GM18951 (cell line): ENCODE measurements around the gene ALK.

Experiments used
- POLR2A ChIP-seq: IDR thresholded peaks from 4 replicates; pipeline ENCODE4 v1.6.1; 2011; ENCODE audit warnings: mild to moderate bottlenecking; ENCODE audit not compliant: insufficient read length, insufficient read depth; ENCODE audit errors: extremely low read depth
- in situ Hi-C: fragments of 300-500 bp; cut with MboI; formaldehyde crosslinking; loops from one replicate; pipeline ENCODE4 v1.12.0; 2022; ENCODE audit warnings: low sequenced_read_pairs, mixed read lengths, inconsistent platforms; ENCODE audit not compliant: unreplicated experiment

ALK gene

GRCh38 chr2:29412197-29412925, 509.0 kb downstream of the ALK start:
- in situ Hi-C loops: no loop called here
- no peak for TF ChIP-seq POLR2A

- TF ChIP-seq POLR2A: no peak
- in situ Hi-C loops: no loop called here
These were observed 515.7 kb downstream of the ALK start for GRCh38 chr2:29405707-29406106.

GRCh38 chr2:29405266-29405665, 516.1 kb downstream of the ALK start:
- TF ChIP-seq POLR2A: no peak
- in situ Hi-C loops: no loop called here

GRCh38 chr2:29401994-29402393, 519.4 kb downstream of the ALK start:
- in situ Hi-C loops: no loop called here

GRCh38 chr2:29400930-29401653, 520.3 kb downstream of the ALK start:
- no peak for TF ChIP-seq POLR2A
- in situ Hi-C loops: no loop called here

More at GRCh38 chr2:29401994-29402393, 519.4 kb downstream of the ALK start:
- no peak for TF ChIP-seq POLR2A

- TF ChIP-seq POLR2A: no peak
- in situ Hi-C loops: no loop called here
These were observed 522.8 kb downstream of the ALK start for GRCh38 chr2:29398384-29399237.

- in situ Hi-C loops: no loop called here
- TF ChIP-seq POLR2A: no peak
These were observed 523.7 kb downstream of the ALK start for GRCh38 chr2:29397713-29398112.

GRCh38 chr2:29397039-29397438, 524.3 kb downstream of the ALK start:
- TF ChIP-seq POLR2A: no peak
- in situ Hi-C loops: no loop called here

- in situ Hi-C loops: no loop called here
- no peak for TF ChIP-seq POLR2A
These were observed 526.4 kb downstream of the ALK start for GRCh38 chr2:29394981-29395350.

- in situ Hi-C loops: no loop called here
- no peak for TF ChIP-seq POLR2A
These were observed 526.9 kb downstream of the ALK start for GRCh38 chr2:29394311-29394980.

GRCh38 chr2:29393676-29394075, 527.7 kb downstream of the ALK start:
- in situ Hi-C loops: no loop called here

GRCh38 chr2:29392774-29393173, 528.6 kb downstream of the ALK start:
- no peak for TF ChIP-seq POLR2A
- in situ Hi-C loops: no loop called here

More at GRCh38 chr2:29393676-29394075, 527.7 kb downstream of the ALK start:
- no peak for TF ChIP-seq POLR2A

- in situ Hi-C loops: no loop called here
- TF ChIP-seq POLR2A: no peak
These were observed 531.2 kb downstream of the ALK start for GRCh38 chr2:29390136-29390535.
